HEK293 (cell line): ENCODE data around the gene CENPS.
"Not testable (repeated sequence)": the region's sequence is repeated elsewhere in the genome, so short reads cannot be mapped to it uniquely, and the experiment has no call there.

Experiments used
- CTCF ChIA-PET: fragments of 350-600 bp; formaldehyde crosslinking; extraction: SDS; loops from one replicate; lab custom pipeline; 2021; ENCODE audit warnings: antibody characterized with exemption; lab: Yijun Ruan, JAX
- POLR2A ChIA-PET: fragments of 300-600 bp; formaldehyde crosslinking; extraction: SDS; loops from one replicate; lab custom pipeline; 2020; ENCODE audit warnings: antibody characterized with exemption, inconsistent platforms; lab: Yijun Ruan, JAX
- H3K27ac ChIP-seq: fragments of 200-500 bp; sonication (Bioruptor generic); 2 replicates; pipeline ENCODE4 v1.5.1; 2014; ENCODE audit warnings: low read depth, low read length, control low read depth, inconsistent platforms; ENCODE audit errors: extremely low read depth
- H3K36me3 ChIP-seq, 2 experiments: fragments of 200-500 bp in 1 of 2; sonication (Bioruptor generic) in 1 of 2; 1 replicate in 1 of 2; 2 replicates in 1 of 2; pipeline ENCODE4 v1.5.1; 2014 to 2017; ENCODE audit warnings: inconsistent platforms in 2 of 2, low read length in 2 of 2; ENCODE audit not compliant: control insufficient read depth in 2 of 2, insufficient read depth in 1 of 2
- H3K4me1 ChIP-seq: fragments of 200-500 bp; sonication (Bioruptor generic); 2 replicates; pipeline ENCODE4 v1.5.1; 2014; ENCODE audit warnings: mild to moderate bottlenecking, low read length, inconsistent platforms; ENCODE audit not compliant: control insufficient read depth, insufficient read depth
- H3K4me3 ChIP-seq: 2 replicates; pipeline ENCODE4 v1.5.1; 2011; ENCODE audit warnings: low read depth, mild to moderate bottlenecking, control low read depth, low read length, moderate library complexity
- H3K9me3 ChIP-seq: fragments of 200-500 bp; sonication (Bioruptor generic); 2 replicates; pipeline ENCODE4 v1.5.1; 2014; ENCODE audit warnings: low read depth, low read length, inconsistent platforms; ENCODE audit not compliant: control insufficient read depth, insufficient read depth
- KLF1 ChIP-seq: fragments of 450-650 bp; formaldehyde crosslinking; IDR thresholded peaks from 2 replicates; pipeline ENCODE4 v1.5.1; 2016; ENCODE audit warnings: missing biosample characterization, missing genetic modification characterization
- RBAK ChIP-seq: fragments of 450-650 bp; formaldehyde crosslinking; IDR thresholded peaks from 2 replicates; pipeline ENCODE4 v1.5.1; 2016; ENCODE audit warnings: missing biosample characterization, missing genetic modification characterization
- SCRT1 ChIP-seq: fragments of 450-650 bp; formaldehyde crosslinking; IDR thresholded peaks from 2 replicates; pipeline ENCODE4 v1.5.1; 2016; ENCODE audit warnings: missing biosample characterization, missing genetic modification characterization, borderline replicate concordance
- SCRT2 ChIP-seq: fragments of 450-650 bp; formaldehyde crosslinking; IDR thresholded peaks from 2 replicates; pipeline ENCODE4 v1.5.1; 2016; ENCODE audit warnings: missing biosample characterization, missing genetic modification characterization
- SP2 ChIP-seq: fragments of 450-650 bp; formaldehyde crosslinking; IDR thresholded peaks from 2 replicates; pipeline ENCODE4 v1.5.1; 2016; ENCODE audit warnings: missing biosample characterization, missing genetic modification characterization
- ZBTB17 ChIP-seq: fragments of 450-650 bp; formaldehyde crosslinking; IDR thresholded peaks from 2 replicates; pipeline ENCODE4 v1.5.1; 2016; ENCODE audit warnings: missing biosample characterization, missing genetic modification characterization
- ZNF10 ChIP-seq: fragments of 450-650 bp; formaldehyde crosslinking; IDR thresholded peaks from 2 replicates; pipeline ENCODE4 v1.5.1; 2017; ENCODE audit warnings: missing biosample characterization, missing genetic modification characterization
- ZNF121 ChIP-seq: fragments of 450-650 bp; formaldehyde crosslinking; IDR thresholded peaks from 2 replicates; pipeline ENCODE4 v1.5.1; 2016; ENCODE audit warnings: missing biosample characterization, missing genetic modification characterization
- ZNF292 ChIP-seq: fragments of 450-650 bp; formaldehyde crosslinking; IDR thresholded peaks from 2 replicates; pipeline ENCODE4 v1.5.1; 2016; ENCODE audit warnings: low read depth, missing biosample characterization, missing genetic modification characterization, borderline replicate concordance
- ZNF350 ChIP-seq: fragments of 450-650 bp; formaldehyde crosslinking; IDR thresholded peaks from 2 replicates; pipeline ENCODE4 v1.5.0; 2017; ENCODE audit warnings: missing biosample characterization, mild to moderate bottlenecking, missing genetic modification characterization
- ZNF404 ChIP-seq: fragments of 450-650 bp; formaldehyde crosslinking; IDR thresholded peaks from 2 replicates; pipeline ENCODE4 v1.5.1; 2017; ENCODE audit warnings: missing biosample characterization, missing genetic modification characterization
- ZNF48 ChIP-seq: fragments of 450-650 bp; formaldehyde crosslinking; IDR thresholded peaks from 2 replicates; pipeline ENCODE4 v1.5.1; 2016; ENCODE audit warnings: missing biosample characterization, missing genetic modification characterization
- ZNF664 ChIP-seq: fragments of 450-650 bp; formaldehyde crosslinking; IDR thresholded peaks from 2 replicates; pipeline ENCODE4 v1.5.1; 2016; ENCODE audit warnings: missing biosample characterization, missing genetic modification characterization
- ZNF785 ChIP-seq: fragments of 450-650 bp; formaldehyde crosslinking; IDR thresholded peaks from 2 replicates; pipeline ENCODE4 v1.5.1; 2016; ENCODE audit warnings: missing biosample characterization, missing genetic modification characterization
- TF ChIP-seq, protein P1 (sequence below): fragments of 450-650 bp; formaldehyde crosslinking; IDR thresholded peaks from 2 replicates; pipeline ENCODE4 v1.5.1; 2017; ENCODE audit warnings: missing biosample characterization, missing genetic modification characterization

Gene CENPS

DNA sequence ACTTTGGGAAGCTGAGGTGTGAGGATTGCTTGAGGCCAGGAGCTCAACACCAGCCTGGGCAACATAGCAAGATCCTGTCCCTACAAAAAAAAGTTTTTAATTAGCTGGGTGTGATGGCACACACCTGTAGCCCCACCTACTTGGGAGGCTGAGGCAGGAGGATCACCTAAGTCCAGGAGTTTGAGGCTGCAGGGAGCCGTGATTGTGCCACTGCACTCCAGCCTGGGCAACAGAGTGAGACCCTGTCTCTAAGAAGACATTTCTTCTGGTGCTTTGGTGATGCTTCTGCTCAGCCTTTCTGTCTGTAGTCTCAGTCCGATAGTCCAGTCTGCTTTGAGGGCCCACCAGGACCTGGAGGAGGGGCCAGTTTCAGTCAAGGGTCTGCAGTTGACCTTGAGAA lies 23.0 kb upstream of the CENPS start:
- no peak overlapping the region for H3K27ac ChIP-seq
- no peaks in the 10 kb centered on the region for H3K4me1 ChIP-seq
- peaks cover 54 to 99% of the 10 kb centered on the region in 2 experiments for H3K36me3 ChIP-seq
- no peak overlapping the region for H3K4me3 ChIP-seq
- CTCF ChIA-PET = interaction anchor here (0.6 to 0.7 kb wide), 2 partner anchors 70 to 883 kb away, joined by 3 read pairs; no protein-coding TSS in a partner anchor
- H3K9me3 ChIP-seq = no peaks in the 10 kb centered on the region
- TF ChIP-seq ZNF121 (tag by site-specific recombination) (peak; percentile 95), RBAK (tag by site-specific recombination) (no peak), ZBTB17 (no peak), ZNF350 (tag by site-specific recombination) (no peak), ZNF10 (tag by site-specific recombination) (no peak), ZNF48 (tag by site-specific recombination) (no peak), ZNF292 (no peak)
- TF ChIP-seq, all 188 proteins: peak for 1
- POLR2A ChIA-PET = interaction anchor here (0.6 kb wide), 1 partner anchor 13 kb away, joined by 4 read pairs; no protein-coding TSS in a partner anchor

DNA sequence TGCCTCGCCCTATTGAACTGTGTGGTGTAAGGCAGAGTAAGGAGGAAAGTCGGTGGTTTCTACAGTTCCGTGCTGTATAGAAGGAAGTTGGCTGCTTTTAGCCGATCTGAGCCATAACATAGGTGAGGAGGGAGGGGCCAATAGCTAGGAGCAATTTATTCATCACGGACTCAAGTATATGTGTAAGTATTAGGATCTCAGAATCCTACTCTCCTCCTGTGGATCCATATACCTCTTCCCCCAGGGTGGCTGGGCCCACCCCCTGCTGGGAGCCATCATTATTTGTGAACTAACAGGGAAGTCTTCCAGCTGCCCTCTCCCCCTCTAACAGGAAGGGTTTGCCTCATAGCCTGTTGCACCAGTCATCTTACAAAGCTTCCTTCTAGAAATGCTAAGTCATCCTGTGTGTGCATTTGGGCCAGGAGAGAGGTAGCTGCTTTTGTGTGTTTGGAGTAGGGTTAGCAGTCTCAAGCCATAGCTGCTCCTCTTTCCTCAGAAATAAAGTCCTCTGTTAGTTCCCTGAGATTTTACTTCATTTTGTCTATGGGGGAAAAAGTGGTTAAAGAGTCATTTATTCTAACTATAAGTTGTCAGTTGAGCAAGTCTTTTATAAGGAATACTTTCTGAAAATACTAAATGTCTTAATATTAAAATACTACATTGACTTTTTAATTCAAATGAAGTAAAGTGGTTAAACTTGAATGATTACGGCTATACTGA lies 14.9 kb upstream of the CENPS start:
- Histone ChIP-seq H3K9me3 (no peaks in the 10 kb centered on the region), H3K27ac (no peak overlapping the region), H3K4me3 (no peak overlapping the region)
- TF ChIP-seq ZNF404 (tag by site-specific recombination) (no peak), SCRT1 (tag by site-specific recombination) (0 out of 2 replicates have a peak, but pooled peaks have one; percentile 21), SCRT2 (peak; percentile 80)
- TF ChIP-seq, all 188 proteins: peak for 2
- no peaks in the 10 kb centered on the region for H3K4me1 ChIP-seq
- ChIA-PET POLR2A (interaction anchor here (0.6 to 1.2 kb wide), 2 partner anchors 17 to 82 kb away, joined by 3 read pairs; partner anchors contain the start of gene PGD), CTCF (interaction anchor here (1.0 kb wide), 1 partner anchor 13 kb away, joined by 5 read pairs; no protein-coding TSS in a partner anchor)
- H3K36me3 ChIP-seq = peaks cover 46 to 99% of the 10 kb centered on the region in 2 experiments

GRCh38 chr1:10415967-10416366 lies 14.3 kb upstream of the CENPS start:
- H3K9me3 ChIP-seq, H3K27ac ChIP-seq, H3K4me1 ChIP-seq, H3K4me3 ChIP-seq: not testable (repeated sequence)
- ChIA-PET POLR2A (interaction anchor here (0.6 kb wide), 1 partner anchor 81 kb away, joined by 3 read pairs; no protein-coding TSS in a partner anchor), CTCF (interaction anchor here (0.7 to 1.0 kb wide), 2 partner anchors 13 to 44 kb away, joined by 4 to 5 read pairs; no protein-coding TSS in a partner anchor)
- peaks cover 52 to 98% of the 10 kb centered on the region in 2 experiments for H3K36me3 ChIP-seq

- H3K9me3 ChIP-seq, H3K4me3 ChIP-seq, H3K4me1 ChIP-seq, CTCF ChIA-PET, H3K27ac ChIP-seq: not testable (repeated sequence)
- POLR2A ChIA-PET = interaction anchor here (0.6 to 0.7 kb wide), 2 partner anchors 8 to 25 kb away, joined by 4 to 5 read pairs; no protein-coding TSS in a partner anchor
- peaks cover 46 to 83% of the 10 kb centered on the region in 2 experiments for H3K36me3 ChIP-seq
These were observed 11.5 kb upstream of the CENPS start for GRCh38 chr1:10418741-10419140.

GRCh38 chr1:10419351-10419750 lies 10.9 kb upstream of the CENPS start:
- no peaks in the 10 kb centered on the region for H3K9me3 ChIP-seq
- POLR2A ChIA-PET = no interaction called here
- H3K4me3 ChIP-seq = no peak overlapping the region
- H3K4me1 ChIP-seq = no peaks in the 10 kb centered on the region
- H3K27ac ChIP-seq = no peak overlapping the region
- TF ChIP-seq, protein P1, sequence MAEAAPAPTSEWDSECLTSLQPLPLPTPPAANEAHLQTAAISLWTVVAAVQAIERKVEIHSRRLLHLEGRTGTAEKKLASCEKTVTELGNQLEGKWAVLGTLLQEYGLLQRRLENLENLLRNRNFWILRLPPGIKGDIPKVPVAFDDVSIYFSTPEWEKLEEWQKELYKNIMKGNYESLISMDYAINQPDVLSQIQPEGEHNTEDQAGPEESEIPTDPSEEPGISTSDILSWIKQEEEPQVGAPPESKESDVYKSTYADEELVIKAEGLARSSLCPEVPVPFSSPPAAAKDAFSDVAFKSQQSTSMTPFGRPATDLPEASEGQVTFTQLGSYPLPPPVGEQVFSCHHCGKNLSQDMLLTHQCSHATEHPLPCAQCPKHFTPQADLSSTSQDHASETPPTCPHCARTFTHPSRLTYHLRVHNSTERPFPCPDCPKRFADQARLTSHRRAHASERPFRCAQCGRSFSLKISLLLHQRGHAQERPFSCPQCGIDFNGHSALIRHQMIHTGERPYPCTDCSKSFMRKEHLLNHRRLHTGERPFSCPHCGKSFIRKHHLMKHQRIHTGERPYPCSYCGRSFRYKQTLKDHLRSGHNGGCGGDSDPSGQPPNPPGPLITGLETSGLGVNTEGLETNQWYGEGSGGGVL (tag by site-specific recombination) = no peak
- no peak for TF ChIP-seq ZNF10 (tag by site-specific recombination)
- TF ChIP-seq ZNF664 (tag by site-specific recombination) = no peak
- no peak for TF ChIP-seq KLF1 (tag by site-specific recombination)
- no peak for TF ChIP-seq SP2 (tag by site-specific recombination)
- no peak for TF ChIP-seq ZNF785 (tag by site-specific recombination)
- CTCF ChIA-PET = interaction anchor here (0.6 kb wide), 1 partner anchor 10 kb away, joined by 3 read pairs; no protein-coding TSS in a partner anchor
- peaks cover 43 to 77% of the 10 kb centered on the region in 2 experiments for H3K36me3 ChIP-seq
